Measurements from ENCODE around the gene SRCAP. TPM values are rescaled to one million over a fixed set of nuclear protein-coding genes. Genes with fewer than 3 reads are reported as not detected.
A peak's percentile ranks its signal among the peaks of the same experiment; 100 is the strongest.

Gene SRCAP
- total RNA-seq, 6 experiments from 2014 or later = 43.4 to 48.1 (median 45.9) TPM

DNA sequence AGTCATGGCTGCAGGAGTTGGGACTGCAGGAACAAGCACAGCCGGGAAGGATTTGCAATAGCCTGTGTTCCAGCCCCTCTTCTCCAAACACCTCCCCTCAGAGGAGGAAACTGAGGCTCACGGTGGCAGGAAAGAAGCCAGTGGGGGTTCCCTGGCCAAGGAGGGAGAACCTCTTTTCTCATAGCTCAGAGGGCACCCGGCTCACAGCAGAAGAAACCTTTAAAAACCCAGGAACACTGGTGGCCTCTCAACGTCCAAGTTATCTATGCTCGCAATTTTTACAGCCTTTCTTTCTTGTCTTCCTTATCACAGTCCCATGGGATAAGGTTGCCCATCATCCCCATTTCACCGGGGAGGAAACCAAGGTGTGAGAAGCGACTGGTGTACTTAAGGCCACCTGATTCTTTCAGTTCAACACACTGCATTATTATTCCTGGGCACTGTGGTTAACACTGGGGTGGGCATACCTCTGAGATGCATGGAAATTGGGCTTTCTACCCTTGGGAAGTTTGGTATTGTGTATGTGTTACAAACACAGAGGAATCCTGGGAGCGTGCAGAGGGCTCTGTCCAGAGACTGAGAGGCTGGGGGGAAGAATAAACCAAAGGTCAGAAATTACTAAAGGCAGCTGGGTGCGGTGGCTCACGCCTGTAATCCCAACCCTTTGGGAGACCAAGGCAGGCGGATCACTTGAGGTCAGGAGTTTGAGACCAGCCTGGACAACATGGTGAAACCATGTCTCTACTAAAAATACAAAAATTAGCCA is 88.8 kb downstream of the SRCAP start:
- peaks cover 3% of the 10 kb centered on the region; the same call in 1 of the 2 replicates for H3K27me3 Mint-ChIP-seq (ENCODE audit: insufficient read depth)
- H3K4me1 Mint-ChIP-seq (ENCODE audit: low read depth) = peaks cover 25% of the 10 kb centered on the region
- H3K9me3 Mint-ChIP-seq = no peaks in the 10 kb centered on the region
- peaks cover 8% of the 10 kb centered on the region; the same call in 1 of the 2 replicates for H3K36me3 Mint-ChIP-seq (ENCODE audit: low read depth)
- peak overlapping the region; percentile 90 for H3K4me3 Mint-ChIP-seq
- peak overlapping the region; percentile 91 for H3K27ac Mint-ChIP-seq
- no peak for DNase-seq
- TF ChIP-seq, protein P1, sequence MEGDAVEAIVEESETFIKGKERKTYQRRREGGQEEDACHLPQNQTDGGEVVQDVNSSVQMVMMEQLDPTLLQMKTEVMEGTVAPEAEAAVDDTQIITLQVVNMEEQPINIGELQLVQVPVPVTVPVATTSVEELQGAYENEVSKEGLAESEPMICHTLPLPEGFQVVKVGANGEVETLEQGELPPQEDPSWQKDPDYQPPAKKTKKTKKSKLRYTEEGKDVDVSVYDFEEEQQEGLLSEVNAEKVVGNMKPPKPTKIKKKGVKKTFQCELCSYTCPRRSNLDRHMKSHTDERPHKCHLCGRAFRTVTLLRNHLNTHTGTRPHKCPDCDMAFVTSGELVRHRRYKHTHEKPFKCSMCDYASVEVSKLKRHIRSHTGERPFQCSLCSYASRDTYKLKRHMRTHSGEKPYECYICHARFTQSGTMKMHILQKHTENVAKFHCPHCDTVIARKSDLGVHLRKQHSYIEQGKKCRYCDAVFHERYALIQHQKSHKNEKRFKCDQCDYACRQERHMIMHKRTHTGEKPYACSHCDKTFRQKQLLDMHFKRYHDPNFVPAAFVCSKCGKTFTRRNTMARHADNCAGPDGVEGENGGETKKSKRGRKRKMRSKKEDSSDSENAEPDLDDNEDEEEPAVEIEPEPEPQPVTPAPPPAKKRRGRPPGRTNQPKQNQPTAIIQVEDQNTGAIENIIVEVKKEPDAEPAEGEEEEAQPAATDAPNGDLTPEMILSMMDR (IDR thresholded peaks at IDR 0.05) = no peak

Other genes starting within 250 kb of the SRCAP start
- gene ITGAL, start 226.4 kb upstream of the SRCAP start, total RNA-seq (2021; fragmentation: NEBNext Ultra II Directional; extraction: Animal tissue kit (Norgen Biotek cat#: 25700)) = not detected
- gene ZNF768, start 172.6 kb upstream of the SRCAP start, total RNA-seq (2021; fragmentation: NEBNext Ultra II Directional; extraction: Animal tissue kit (Norgen Biotek cat#: 25700)) = 10 to 100 TPM; 19.8 to 22.8 (median 20.8) TPM
- gene ZNF747, start 164.3 kb upstream of the SRCAP start, total RNA-seq (2021; fragmentation: NEBNext Ultra II Directional; extraction: Animal tissue kit (Norgen Biotek cat#: 25700)) = 1 to 10 TPM; 3.2 to 4.7 (median 3.8) TPM
- gene ZNF764, start 140.8 kb upstream of the SRCAP start, total RNA-seq (2021; fragmentation: NEBNext Ultra II Directional; extraction: Animal tissue kit (Norgen Biotek cat#: 25700)) = 1 to 10 TPM; 5.1 to 6.8 (median 5.7) TPM
- 10 to 100 TPM in 1 of 6 experiments, 1 to 10 TPM in 5; 5.9 to 10.4 (median 7.6) TPM for gene ZNF688, start 127.5 kb upstream of the SRCAP start, total RNA-seq (2021; fragmentation: NEBNext Ultra II Directional; extraction: Animal tissue kit (Norgen Biotek cat#: 25700))
- 10 to 100 TPM in 3 of 6 experiments, 1 to 10 TPM in 3; 7.3 to 12.2 (median 10.1) TPM for gene ZNF785, start 113.5 kb upstream of the SRCAP start, total RNA-seq (2021; fragmentation: NEBNext Ultra II Directional; extraction: Animal tissue kit (Norgen Biotek cat#: 25700))
- gene ZNF689, start 88.8 kb upstream of the SRCAP start, total RNA-seq (2021; fragmentation: NEBNext Ultra II Directional; extraction: Animal tissue kit (Norgen Biotek cat#: 25700)) = 1 to 10 TPM; 6.9 to 8.7 (median 7.5) TPM
- 10 to 100 TPM; 26.8 to 34.6 (median 29.8) TPM for gene PRR14, start 48.2 kb upstream of the SRCAP start, total RNA-seq (2021; fragmentation: NEBNext Ultra II Directional; extraction: Animal tissue kit (Norgen Biotek cat#: 25700))
- gene FBRS, start 40.7 kb upstream of the SRCAP start, total RNA-seq (2021; fragmentation: NEBNext Ultra II Directional; extraction: Animal tissue kit (Norgen Biotek cat#: 25700)) = 10 to 100 TPM; 54.1 to 72.1 (median 64.5) TPM
- gene PHKG2, start 49.3 kb downstream of the SRCAP start, total RNA-seq (2021; fragmentation: NEBNext Ultra II Directional; extraction: Animal tissue kit (Norgen Biotek cat#: 25700)) = 10 to 100 TPM; 26.6 to 31.0 (median 27.7) TPM
- gene CFAP119, start 62.9 kb downstream of the SRCAP start, total RNA-seq (2021; fragmentation: NEBNext Ultra II Directional; extraction: Animal tissue kit (Norgen Biotek cat#: 25700)) = 1 to 10 TPM; 4.3 to 7.6 (median 5.1) TPM
- 100 to 1,000 TPM in 5 of 6 experiments, 10 to 100 TPM in 1; 98.2 to 120 (median 104) TPM for gene RNF40, start 63.2 kb downstream of the SRCAP start, total RNA-seq (2021; fragmentation: NEBNext Ultra II Directional; extraction: Animal tissue kit (Norgen Biotek cat#: 25700))
- 10 to 100 TPM; 19.4 to 21.8 (median 21.0) TPM for gene ZNF629, start 88.0 kb downstream of the SRCAP start, total RNA-seq (2021; fragmentation: NEBNext Ultra II Directional; extraction: Animal tissue kit (Norgen Biotek cat#: 25700))
- gene BCL7C, start 194.9 kb downstream of the SRCAP start, total RNA-seq (2021; fragmentation: NEBNext Ultra II Directional; extraction: Animal tissue kit (Norgen Biotek cat#: 25700)) = 10 to 100 TPM; 42.7 to 52.7 (median 48.4) TPM
- gene CTF1, start 197.4 kb downstream of the SRCAP start, total RNA-seq (2021; fragmentation: NEBNext Ultra II Directional; extraction: Animal tissue kit (Norgen Biotek cat#: 25700)) = 10 to 100 TPM; 12.0 to 16.3 (median 14.0) TPM
- gene FBXL19, start 224.4 kb downstream of the SRCAP start, total RNA-seq (2021; fragmentation: NEBNext Ultra II Directional; extraction: Animal tissue kit (Norgen Biotek cat#: 25700)) = 10 to 100 TPM; 21.9 to 25.8 (median 23.4) TPM
- 10 to 100 TPM; 15.2 to 26.2 (median 18.4) TPM for gene ORAI3, start 249.9 kb downstream of the SRCAP start, total RNA-seq (2021; fragmentation: NEBNext Ultra II Directional; extraction: Animal tissue kit (Norgen Biotek cat#: 25700))